Measurements from ENCODE around the gene HOXC13.
A peak's percentile ranks its signal among the peaks of the same experiment; 100 is the strongest.

Gene HOXC13

GRCh38 chr12:53938326-53939140, at the start of gene HOXC13:
HOXC13 (plus strand) TSS chr12:53938831; CDS start chr12:53938907, 76 bp downstream.
- DNase-seq, result peak; percentile 99

GRCh38 chr12:53890081-53890480, 48.5 kb upstream of the HOXC13 start:
- DNase-seq, result no peak

DNA sequence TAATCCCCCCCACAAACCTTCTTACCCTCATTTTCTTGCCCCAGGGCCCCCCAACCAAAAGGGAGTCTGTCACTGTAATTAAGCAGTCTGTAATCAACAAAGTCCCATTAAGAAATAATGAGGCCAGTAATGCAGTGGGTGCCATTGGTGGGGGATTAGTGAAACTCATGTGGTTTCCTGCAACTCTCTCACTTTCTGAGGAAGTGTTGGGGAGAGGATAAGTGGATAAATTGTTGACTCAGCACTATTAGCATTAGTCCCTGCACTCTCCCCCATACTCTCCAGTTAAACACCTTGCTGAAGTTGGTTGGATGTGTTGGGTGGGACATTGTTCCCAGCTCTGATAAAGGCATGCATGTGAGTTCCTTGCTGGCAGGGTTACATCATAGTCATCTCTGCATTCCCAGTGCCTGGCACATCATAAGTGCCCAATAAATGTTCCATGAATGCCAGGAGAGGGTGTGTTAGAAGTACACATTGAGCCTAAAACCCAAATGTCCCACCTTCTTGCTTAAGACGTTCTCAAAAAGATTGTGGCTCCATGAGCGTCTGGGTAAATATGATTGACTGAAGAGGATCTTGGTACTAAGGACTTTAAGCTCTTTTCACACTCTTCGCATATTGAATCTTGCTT, 45.8 kb upstream of the HOXC13 start:
- DNase-seq, result no peak

DNA sequence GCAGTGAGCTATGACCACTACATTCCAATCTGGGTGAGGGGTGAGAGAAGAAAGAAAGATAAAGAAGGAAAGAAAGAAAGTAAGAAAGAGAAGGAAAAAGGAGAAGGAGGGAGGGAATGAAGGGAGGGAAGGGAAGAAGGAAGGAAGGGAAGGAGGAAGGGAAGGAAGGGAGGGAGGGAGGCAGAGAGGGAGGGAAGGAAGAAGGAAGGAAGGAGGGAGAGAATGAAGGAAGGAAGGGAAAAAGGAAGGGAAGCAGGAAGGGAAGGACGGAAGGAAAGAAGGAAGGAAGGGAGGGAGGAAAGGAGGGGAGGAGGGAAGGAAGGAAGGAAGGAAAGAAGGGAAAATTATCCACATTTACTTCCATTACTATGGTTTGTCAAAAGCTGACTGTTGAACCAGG, 39.4 kb upstream of the HOXC13 start:
- no peak for DNase-seq

DNA sequence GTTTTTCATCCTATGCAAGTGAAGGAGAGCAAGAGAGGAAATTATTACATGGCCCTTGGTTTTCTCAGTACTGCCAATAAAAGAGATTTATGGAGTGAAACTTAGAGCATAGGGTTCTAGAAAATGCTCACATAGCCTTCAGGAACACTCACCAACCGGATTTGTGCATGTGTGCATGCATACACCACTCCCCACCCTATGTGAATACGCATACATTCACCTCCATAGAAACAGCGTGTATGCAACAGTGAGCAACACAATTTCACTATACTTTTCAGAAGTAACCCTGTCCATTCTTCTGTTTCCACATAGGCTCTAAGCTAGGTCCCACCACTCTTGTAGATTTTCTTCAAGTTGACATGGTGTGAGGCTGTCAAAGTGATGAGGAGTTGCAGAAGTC, 31.5 kb upstream of the HOXC13 start:
- DNase-seq, result no peak

GRCh38 chr12:53916788-53917655, 21.6 kb upstream of the HOXC13 start:
- DNase-seq, result no peak

- no peak for DNase-seq
These were observed 13.9 kb upstream of the HOXC13 start for GRCh38 chr12:53924521-53925405.

GRCh38 chr12:53927220-53928029, 11.2 kb upstream of the HOXC13 start:
- DNase-seq, result no peak

DNA sequence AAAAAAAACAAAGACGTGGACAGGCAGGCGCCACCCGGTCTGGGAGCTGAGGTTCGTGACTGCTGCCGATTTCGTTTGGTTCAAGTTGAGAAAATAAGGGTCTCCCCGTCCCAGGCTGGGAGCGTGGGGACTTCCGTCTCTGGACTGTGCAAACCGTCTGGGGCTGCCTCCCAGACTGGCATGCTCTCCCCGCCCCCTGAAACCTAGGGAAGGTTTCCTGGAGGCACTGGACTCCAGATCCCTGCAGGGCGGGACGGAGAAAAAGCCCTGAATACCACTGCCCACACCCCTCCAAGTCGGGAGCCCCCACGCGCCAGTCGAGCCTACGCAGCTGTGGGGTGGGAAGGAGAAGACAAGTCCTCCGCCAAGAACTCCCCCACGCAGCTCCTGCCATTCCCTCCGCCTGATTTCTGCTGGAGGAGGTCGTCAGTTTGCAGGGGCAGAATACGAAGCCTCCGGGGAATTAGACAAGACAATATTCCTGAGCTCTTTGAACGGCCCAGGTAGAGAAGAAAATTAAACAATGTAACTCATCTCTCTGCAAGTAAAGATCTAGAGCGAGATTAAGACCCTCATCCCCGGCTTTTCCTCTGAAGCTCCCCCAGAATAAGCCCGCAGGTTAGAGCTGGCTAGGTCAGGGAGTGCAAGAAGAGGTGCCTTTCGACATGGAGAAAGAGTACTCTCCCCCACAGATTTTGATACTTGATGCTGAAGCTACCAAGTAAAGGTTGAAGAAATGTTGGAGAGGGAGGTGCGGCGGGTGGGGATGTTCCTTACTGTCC, 10.4 kb upstream of the HOXC13 start:
- DNase-seq, result no peak

DNA sequence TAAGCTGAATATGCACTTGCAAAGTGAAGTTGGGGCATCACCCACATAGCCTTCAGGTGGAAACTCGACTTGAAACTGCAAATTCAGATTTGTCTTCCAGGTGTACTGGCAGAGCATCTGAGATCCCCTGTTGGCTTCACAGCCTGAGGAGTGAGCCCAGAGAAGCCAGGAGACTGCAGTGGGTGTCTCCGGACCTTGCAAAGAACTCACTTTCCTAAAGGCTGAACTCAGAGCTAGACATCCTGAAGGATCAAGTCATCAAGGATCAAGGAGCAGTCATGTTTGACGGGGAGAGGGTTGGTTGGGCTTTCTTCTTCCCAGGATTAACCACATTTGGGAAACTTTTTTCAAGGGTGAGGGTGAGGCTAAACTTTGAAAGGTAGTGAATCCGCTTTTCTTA, 9.1 kb upstream of the HOXC13 start:
- no peak for DNase-seq

- no peak for DNase-seq
These were observed 7.9 kb upstream of the HOXC13 start for GRCh38 chr12:53930591-53931255.

DNA sequence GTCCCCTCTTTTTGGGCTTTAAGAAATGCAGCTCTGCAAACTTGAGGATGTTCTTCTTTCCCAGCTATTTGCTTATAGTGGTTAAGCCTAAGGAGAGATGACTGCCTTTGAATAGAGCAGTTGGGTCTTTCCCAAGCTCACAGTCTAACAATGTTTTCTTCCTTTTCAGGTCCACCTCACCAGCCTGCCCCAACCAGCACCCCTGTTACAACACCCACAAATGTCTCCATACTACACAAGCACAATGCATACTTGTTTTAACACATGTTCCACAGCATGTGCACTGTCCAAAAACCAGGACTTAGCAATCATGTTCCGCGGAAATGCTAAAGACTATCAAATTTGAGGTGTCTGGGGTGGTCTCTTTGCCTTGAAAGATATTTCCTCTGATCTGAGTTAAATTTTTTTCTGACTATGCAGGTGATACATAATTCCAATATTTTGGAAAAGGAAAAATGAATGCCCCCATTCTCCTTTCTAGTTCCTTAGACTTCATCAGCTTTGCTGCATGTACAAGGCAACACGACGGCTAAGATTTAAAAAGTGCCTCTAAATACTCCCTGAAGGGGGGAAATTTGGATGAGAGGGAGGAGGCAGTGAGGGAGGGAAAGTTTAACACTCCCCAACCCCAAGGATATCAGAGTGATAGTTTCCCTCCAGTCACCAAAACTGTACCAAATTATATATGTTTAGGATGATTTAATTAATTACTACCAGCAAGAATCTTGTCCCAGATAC, 6.6 kb upstream of the HOXC13 start:
- no peak for DNase-seq

- DNase-seq, result no peak
These were observed 5.7 kb upstream of the HOXC13 start for GRCh38 chr12:53932915-53933314.

- no peak for DNase-seq
These were observed 3.0 kb upstream of the HOXC13 start for GRCh38 chr12:53935383-53936341.

GRCh38 chr12:53937099-53937498, 1.5 kb upstream of the HOXC13 start:
- no peak for DNase-seq

DNA sequence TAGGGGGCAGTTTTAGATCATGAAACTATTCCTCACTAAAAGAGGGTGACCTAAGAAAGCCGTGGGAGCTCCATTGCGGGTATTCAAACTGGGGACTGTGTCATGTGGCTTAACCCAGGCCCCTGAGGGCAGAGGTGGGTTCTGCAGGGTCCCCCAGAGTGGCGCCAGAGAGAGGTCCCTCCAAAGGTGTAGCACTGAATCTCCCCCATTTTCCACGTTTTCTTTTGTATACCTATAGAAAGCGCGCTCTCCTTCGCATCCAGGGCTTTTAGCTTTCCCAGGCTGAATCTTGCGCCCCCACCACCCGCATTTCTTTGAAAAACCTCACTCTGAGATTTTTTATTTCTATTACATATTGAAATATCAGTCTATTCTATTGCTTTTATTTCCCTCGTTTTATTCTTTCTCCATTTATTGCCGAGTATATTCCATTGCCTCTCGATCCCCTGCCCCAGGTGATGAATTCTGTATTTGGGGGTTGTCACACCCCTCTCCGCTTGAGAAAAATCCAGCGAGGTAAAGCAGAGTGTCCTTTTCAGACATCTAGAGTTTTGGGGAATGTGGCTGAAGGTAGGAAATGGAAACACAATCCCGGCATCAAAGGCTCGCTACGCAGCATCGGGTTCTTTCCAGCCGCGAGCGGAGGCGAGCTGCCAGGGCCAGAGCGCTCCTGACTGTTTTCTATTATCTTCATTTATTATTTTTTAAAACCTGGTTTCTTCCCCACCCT, 870 bp upstream of the HOXC13 start:
- no peak for DNase-seq
